AG08395 (cell line): ENCODE measurements around the gene TRIM39.
"Not testable (repeated sequence)": the region's sequence is repeated elsewhere in the genome, so short reads cannot be mapped to it uniquely, and the experiment has no call there.

ENCODE experiments used
- DNase-seq: peaks from one replicate; pipeline ENCODE4 v3.0.0; 2012; ENCODE audit warnings: mixed read lengths, low spot score

Gene TRIM39

GRCh38 chr6:30326526-30327231 is at the start of gene TRIM39:
Gene TRIM39 (plus strand): TSS chr6:30326927. CDS start chr6:30329318, 2,391 bp downstream.
- DNase-seq = peak; percentile 92

- not testable (repeated sequence) for DNase-seq
Observed at GRCh38 chr6:30280988-30281387, 45.7 kb upstream of the TRIM39 start.

- DNase-seq = no peak
Observed at GRCh38 chr6:30282522-30282921, 44.2 kb upstream of the TRIM39 start.

GRCh38 chr6:30283761-30284160 is 43.0 kb upstream of the TRIM39 start:
- DNase-seq = no peak

- no peak for DNase-seq
Observed at GRCh38 chr6:30287139-30287538, 39.6 kb upstream of the TRIM39 start.

- no peak for DNase-seq
Observed at GRCh38 chr6:30295837-30296236, 30.9 kb upstream of the TRIM39 start.

GRCh38 chr6:30304002-30304401 is 22.7 kb upstream of the TRIM39 start:
- no peak for DNase-seq

GRCh38 chr6:30311101-30311500 is 15.6 kb upstream of the TRIM39 start:
- no peak for DNase-seq

- no peak for DNase-seq
Observed at GRCh38 chr6:30311671-30312070, 15.1 kb upstream of the TRIM39 start.

GRCh38 chr6:30312266-30312665 is 14.5 kb upstream of the TRIM39 start:
- DNase-seq = no peak

- no peak for DNase-seq
Observed at GRCh38 chr6:30312676-30313321, 13.9 kb upstream of the TRIM39 start.

- DNase-seq = no peak
Observed at GRCh38 chr6:30315156-30315555, 11.6 kb upstream of the TRIM39 start.

- no peak for DNase-seq
Observed at GRCh38 chr6:30317913-30318589, 8.7 kb upstream of the TRIM39 start.

- DNase-seq = no peak
Observed at GRCh38 chr6:30319146-30319835, 7.4 kb upstream of the TRIM39 start.

- no peak for DNase-seq
Observed at GRCh38 chr6:30321692-30322388, 4.9 kb upstream of the TRIM39 start.

- peak; percentile 14 for DNase-seq
Observed at GRCh38 chr6:30322527-30323501, 3.9 kb upstream of the TRIM39 start.

GRCh38 chr6:30323806-30324205 is 2.9 kb upstream of the TRIM39 start:
- no peak for DNase-seq

- peak; percentile 68 for DNase-seq
Observed at GRCh38 chr6:30325150-30325872, 1.4 kb upstream of the TRIM39 start.

- DNase-seq = peak; percentile 4
Observed at GRCh38 chr6:30325873-30326525, 728 bp upstream of the TRIM39 start.
